GM23338 (cell line): ENCODE measurements around the gene ALDH1L2. TPM values are rescaled to one million over a fixed set of nuclear protein-coding genes. Genes with fewer than 3 reads are reported as not detected.

Experiments used
- ATAC-seq: fragments of 200-7000 bp; cut with Tn5 transposase; 3 replicates; pipeline ENCODE4 v1.9.1; 2020
- DNase-seq: peaks from one replicate; pipeline ENCODE4 v3.0.0-alpha.2; 2015; ENCODE audit warnings: low spot score
- H2AFZ ChIP-seq: fragments of 200-600 bp; sonication (generic); 2 replicates; pipeline ENCODE4 v1.8.0; 2016; ENCODE audit warnings: antibody characterized with exemption, mild to moderate bottlenecking, moderate library complexity
- H3F3A ChIP-seq: fragments of 200-600 bp; sonication (generic); replicated peaks from 2 replicates; pipeline ENCODE4 v1.8.0; 2017; ENCODE audit warnings: antibody characterized with exemption, mixed run types, low read depth
- H3K27ac ChIP-seq: fragments of 200-600 bp; sonication (generic); 2 replicates; pipeline ENCODE4 v1.6.1; 2016; ENCODE audit warnings: low read depth
- H3K27me3 ChIP-seq: fragments of 200-600 bp; sonication (generic); 2 replicates; pipeline ENCODE4 v1.8.0; 2016; ENCODE audit warnings: mild to moderate bottlenecking, mixed run types, moderate library complexity; ENCODE audit not compliant: insufficient read depth
- H3K36me3 ChIP-seq: fragments of 200-600 bp; sonication (generic); 2 replicates; pipeline ENCODE4 v1.8.0; 2016; ENCODE audit warnings: mild to moderate bottlenecking; ENCODE audit not compliant: insufficient read depth
- H3K4me1 ChIP-seq: fragments of 200-600 bp; sonication (generic); 2 replicates; pipeline ENCODE4 v1.8.0; 2016; ENCODE audit warnings: mild to moderate bottlenecking, moderate library complexity; ENCODE audit not compliant: insufficient read depth
- H3K4me2 ChIP-seq: fragments of 200-600 bp; sonication (generic); 2 replicates; pipeline ENCODE4 v1.7.1; 2017; ENCODE audit warnings: mixed run types
- H3K4me3 ChIP-seq: fragments of 200-600 bp; sonication (generic); 2 replicates; pipeline ENCODE4 v1.6.1; 2016; ENCODE audit warnings: mixed run types
- H3K79me2 ChIP-seq: fragments of 200-600 bp; sonication (generic); replicated peaks from 2 replicates; pipeline ENCODE4 v1.8.0; 2017; ENCODE audit warnings: mild to moderate bottlenecking; ENCODE audit not compliant: insufficient read depth
- H3K9me2 ChIP-seq: fragments of 200-600 bp; sonication (generic); 2 replicates; pipeline ENCODE4 v1.8.0; 2017; ENCODE audit not compliant: insufficient read depth
- H4K20me1 ChIP-seq: fragments of 200-600 bp; sonication (generic); replicated peaks from 2 replicates; pipeline ENCODE4 v1.8.0; 2017; ENCODE audit warnings: mild to moderate bottlenecking; ENCODE audit not compliant: insufficient read depth
- H3K27ac Mint-ChIP-seq: 2 replicates; pipeline ENCODE4 v1.8.0; 2020; ENCODE audit warnings: inconsistent platforms, mild to moderate bottlenecking, moderate library complexity, mixed read lengths
- H3K27me3 Mint-ChIP-seq: 3 replicates; pipeline ENCODE4 v1.8.0; 2022; ENCODE audit warnings: low read depth, mild to moderate bottlenecking, moderate library complexity, mixed read lengths, inconsistent platforms; ENCODE audit not compliant: insufficient read depth, poor library complexity
- H3K36me3 Mint-ChIP-seq: 3 replicates; pipeline ENCODE4 v1.8.0; 2021; ENCODE audit warnings: low read depth, mild to moderate bottlenecking, inconsistent platforms, moderate library complexity, mixed read lengths
- H3K4me1 Mint-ChIP-seq: 3 replicates; pipeline ENCODE4 v1.8.0; 2020; ENCODE audit warnings: mild to moderate bottlenecking, inconsistent platforms, mixed read lengths
- H3K4me3 Mint-ChIP-seq: 3 replicates; pipeline ENCODE4 v1.8.0; 2021; ENCODE audit warnings: moderate library complexity, mild to moderate bottlenecking, inconsistent platforms, mixed read lengths
- H3K9me3 Mint-ChIP-seq: 3 replicates; pipeline ENCODE4 v1.8.0; 2020; ENCODE audit warnings: moderate library complexity, mild to moderate bottlenecking, inconsistent platforms, mixed read lengths
- CREB1 ChIP-seq: fragments of 250-450 bp; sonication (Bioruptor Pico); IDR thresholded peaks from 2 replicates; pipeline ENCODE4 v1.5.0; 2020; ENCODE audit warnings: low read depth, mild to moderate bottlenecking, moderate library complexity
- EZH2phosphoT487 ChIP-seq: fragments of 200-600 bp; sonication (generic); IDR thresholded peaks from one replicate; pipeline ENCODE4 v1.8.1; 2018; ENCODE audit warnings: antibody characterized with exemption; ENCODE audit not compliant: unreplicated experiment
- NANOG ChIP-seq: IDR thresholded peaks from 2 replicates; pipeline ENCODE4 v1.6.1; 2016; ENCODE audit warnings: antibody characterized with exemption, borderline replicate concordance
- POLR2AphosphoS5 ChIP-seq: IDR thresholded peaks from 2 replicates; pipeline ENCODE4 v1.6.1; 2016; ENCODE audit warnings: antibody characterized with exemption, low read depth
- STAT1 ChIP-seq: IDR thresholded peaks from one replicate; pipeline ENCODE4 v1.6.1; 2016; ENCODE audit warnings: antibody characterized with exemption; ENCODE audit not compliant: unreplicated experiment
- ZNF114 ChIP-seq: fragments of 250-450 bp; sonication (Bioruptor Pico); IDR thresholded peaks from 2 replicates; pipeline ENCODE4 v1.5.0; 2020; ENCODE audit warnings: mild to moderate bottlenecking, moderate library complexity
- ZNF331 ChIP-seq: fragments of 250-450 bp; sonication (Bioruptor Pico); IDR thresholded peaks from 2 replicates; pipeline ENCODE4 v1.5.0; 2020; ENCODE audit warnings: low read depth, mild to moderate bottlenecking, moderate library complexity
- polyA plus RNA-seq: library from polyadenylated mRNA; unstranded; fragments of >200 nt; fragmentation: Nextera tagmentation; extraction: Ambion mirVana; gene quantifications from 2 replicates; pipeline ENCODE4 v1.2.1, GENCODE V29; 2016
- total RNA-seq: library from RNA; depleted of rRNA; stranded (reverse); fragments of >200 nt; shearing (Covaris generic); gene quantifications from 2 replicates; pipeline ENCODE4 v1.2.3, GENCODE V29; 2014
- TF ChIP-seq, protein P1 (sequence below), 2 experiments: fragments of 200-600 bp in 1 of 2; sonication (generic) in 1 of 2; conservative IDR thresholded peaks; 2 replicates each; pipeline versions ENCODE4 v1.5.1 to v1.6.1; 2016 to 2017; ENCODE audit warnings: antibody characterized with exemption in 2 of 2, low read depth in 2 of 2, mild to moderate bottlenecking in 2 of 2, moderate library complexity in 1 of 2
- TF ChIP-seq, protein P2 (sequence below): fragments of 250-450 bp; sonication (Bioruptor Pico); IDR thresholded peaks from 2 replicates; pipeline ENCODE4 v1.5.0; 2020; ENCODE audit warnings: mild to moderate bottlenecking, moderate library complexity

The ALDH1L2 gene
- total and polyA plus RNA-seq, 2 experiments from 2014 or later = 5.8 to 9.1 TPM

DNA sequence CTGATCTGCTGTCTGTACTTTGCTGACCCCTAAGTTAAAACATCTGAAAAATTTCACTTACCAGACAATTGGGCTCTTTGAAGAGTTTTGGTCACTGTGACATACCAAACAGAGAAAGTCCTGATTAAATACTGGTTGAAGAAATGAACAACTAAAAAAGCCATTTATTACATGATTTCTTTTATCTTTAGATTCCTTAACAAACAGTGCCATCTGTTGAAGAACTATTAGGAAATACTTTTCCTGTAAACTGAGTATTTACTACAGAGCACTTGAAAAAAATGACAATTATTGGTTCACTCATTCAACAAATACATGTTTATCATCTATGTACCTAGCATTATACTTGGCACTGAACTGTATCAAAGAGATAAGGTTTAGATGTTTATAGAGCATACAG is 16.7 kb upstream of the ALDH1L2 start:
- Mint-ChIP-seq H3K36me3 (peaks cover 19% of the 10 kb centered on the region; the same call in 2 of the 3 replicates), H3K4me3 (no peak overlapping the region), H3K27me3 (peaks cover 2% of the 10 kb centered on the region), H3K4me1 (peaks cover 7% of the 10 kb centered on the region; the same call in 2 of the 3 replicates), H3K9me3 (peaks cover 23% of the 10 kb centered on the region), H3K27ac (no peak overlapping the region)
- Histone ChIP-seq H4K20me1 (no peaks in the 10 kb centered on the region), H3K9me2 (no peaks in the 10 kb centered on the region), H3K79me2 (no peaks in the 10 kb centered on the region), H3K27ac (no peak overlapping the region), H3K4me3 (no peak overlapping the region), H3K4me2 (no peak overlapping the region), H3K4me1 (no peaks in the 10 kb centered on the region), H2AFZ (no peak overlapping the region), H3F3A (no peaks in the 10 kb centered on the region), H3K27me3 (no peaks in the 10 kb centered on the region), H3K36me3 (no peaks in the 10 kb centered on the region)
- no peak for DNase-seq
- TF ChIP-seq, protein P1, sequence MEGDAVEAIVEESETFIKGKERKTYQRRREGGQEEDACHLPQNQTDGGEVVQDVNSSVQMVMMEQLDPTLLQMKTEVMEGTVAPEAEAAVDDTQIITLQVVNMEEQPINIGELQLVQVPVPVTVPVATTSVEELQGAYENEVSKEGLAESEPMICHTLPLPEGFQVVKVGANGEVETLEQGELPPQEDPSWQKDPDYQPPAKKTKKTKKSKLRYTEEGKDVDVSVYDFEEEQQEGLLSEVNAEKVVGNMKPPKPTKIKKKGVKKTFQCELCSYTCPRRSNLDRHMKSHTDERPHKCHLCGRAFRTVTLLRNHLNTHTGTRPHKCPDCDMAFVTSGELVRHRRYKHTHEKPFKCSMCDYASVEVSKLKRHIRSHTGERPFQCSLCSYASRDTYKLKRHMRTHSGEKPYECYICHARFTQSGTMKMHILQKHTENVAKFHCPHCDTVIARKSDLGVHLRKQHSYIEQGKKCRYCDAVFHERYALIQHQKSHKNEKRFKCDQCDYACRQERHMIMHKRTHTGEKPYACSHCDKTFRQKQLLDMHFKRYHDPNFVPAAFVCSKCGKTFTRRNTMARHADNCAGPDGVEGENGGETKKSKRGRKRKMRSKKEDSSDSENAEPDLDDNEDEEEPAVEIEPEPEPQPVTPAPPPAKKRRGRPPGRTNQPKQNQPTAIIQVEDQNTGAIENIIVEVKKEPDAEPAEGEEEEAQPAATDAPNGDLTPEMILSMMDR (conservative IDR thresholded peaks at IDR 0.05; ENCODE audit: low read depth in 2 of 2) = peak in 1 of 2 experiments; percentile 38; a peak in 3 of 4 replicates
- TF ChIP-seq ZNF331 (CRISPR knock-in tag) = no peak
- no peak for ATAC-seq

DNA sequence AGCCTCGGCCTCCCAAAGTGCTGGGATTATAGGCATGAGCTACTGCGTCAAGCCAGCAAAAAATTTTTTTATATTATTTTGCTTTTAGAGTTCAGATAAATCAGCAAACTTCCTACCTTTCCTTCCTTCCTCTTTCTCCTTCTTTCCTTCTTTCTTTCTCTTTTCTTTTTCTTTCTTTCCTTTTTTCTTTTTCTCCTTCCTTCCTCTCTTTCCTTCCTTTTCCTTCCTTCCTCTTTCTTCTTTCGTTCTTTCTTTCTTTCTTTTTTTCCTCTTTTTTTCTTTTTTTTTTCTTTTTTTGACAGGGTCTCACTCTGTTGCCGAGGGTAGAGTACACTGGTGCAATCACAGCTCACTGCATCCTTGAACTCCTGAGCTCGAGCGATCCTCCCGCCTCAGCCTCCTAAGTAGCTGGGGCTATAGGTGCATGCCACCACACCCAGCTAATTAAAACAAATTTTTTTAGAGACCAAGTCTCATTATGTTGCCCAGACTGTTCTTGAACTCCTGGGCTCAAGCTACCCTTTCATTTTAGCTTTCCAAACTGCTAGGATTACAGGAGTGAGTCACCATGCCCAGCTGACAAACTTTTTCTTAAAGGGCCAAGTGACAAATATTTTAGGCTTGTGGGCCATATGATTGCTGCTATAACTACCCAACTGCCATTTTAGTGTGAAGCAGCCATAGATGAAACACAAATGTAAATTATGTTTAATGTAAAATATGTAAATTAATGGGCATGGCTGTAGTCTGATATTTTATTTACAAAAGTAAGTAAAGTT is 16.1 kb upstream of the ALDH1L2 start:
- Histone ChIP-seq H3K79me2 (no peaks in the 10 kb centered on the region), H3K27ac (no peak overlapping the region), H3F3A (no peaks in the 10 kb centered on the region), H3K9me2 (no peaks in the 10 kb centered on the region), H2AFZ (no peak overlapping the region), H3K4me3 (no peak overlapping the region), H3K4me1 (no peaks in the 10 kb centered on the region), H4K20me1 (no peaks in the 10 kb centered on the region), H3K4me2 (no peak overlapping the region), H3K27me3 (no peaks in the 10 kb centered on the region), H3K36me3 (no peaks in the 10 kb centered on the region)
- ATAC-seq (no peak), DNase-seq (no peak)
- Mint-ChIP-seq H3K27ac (no peak overlapping the region), H3K4me3 (no peak overlapping the region), H3K4me1 (peaks cover 7% of the 10 kb centered on the region; the same call in 2 of the 3 replicates), H3K9me3 (peaks cover 29% of the 10 kb centered on the region), H3K27me3 (peaks cover 2% of the 10 kb centered on the region), H3K36me3 (peaks cover 25% of the 10 kb centered on the region; the same call in 2 of the 3 replicates)
- TF ChIP-seq ZNF331 (CRISPR knock-in tag) (no peak), NANOG (no peak), ZNF114 (CRISPR knock-in tag) (no peak), EZH2phosphoT487 (no peak), CREB1 (CRISPR knock-in tag) (no peak), STAT1 (no peak), POLR2AphosphoS5 (no peak)
- TF ChIP-seq, protein P1 (conservative IDR thresholded peaks at IDR 0.05; ENCODE audit: low read depth in 2 of 2) = no peak
- TF ChIP-seq, protein P2, sequence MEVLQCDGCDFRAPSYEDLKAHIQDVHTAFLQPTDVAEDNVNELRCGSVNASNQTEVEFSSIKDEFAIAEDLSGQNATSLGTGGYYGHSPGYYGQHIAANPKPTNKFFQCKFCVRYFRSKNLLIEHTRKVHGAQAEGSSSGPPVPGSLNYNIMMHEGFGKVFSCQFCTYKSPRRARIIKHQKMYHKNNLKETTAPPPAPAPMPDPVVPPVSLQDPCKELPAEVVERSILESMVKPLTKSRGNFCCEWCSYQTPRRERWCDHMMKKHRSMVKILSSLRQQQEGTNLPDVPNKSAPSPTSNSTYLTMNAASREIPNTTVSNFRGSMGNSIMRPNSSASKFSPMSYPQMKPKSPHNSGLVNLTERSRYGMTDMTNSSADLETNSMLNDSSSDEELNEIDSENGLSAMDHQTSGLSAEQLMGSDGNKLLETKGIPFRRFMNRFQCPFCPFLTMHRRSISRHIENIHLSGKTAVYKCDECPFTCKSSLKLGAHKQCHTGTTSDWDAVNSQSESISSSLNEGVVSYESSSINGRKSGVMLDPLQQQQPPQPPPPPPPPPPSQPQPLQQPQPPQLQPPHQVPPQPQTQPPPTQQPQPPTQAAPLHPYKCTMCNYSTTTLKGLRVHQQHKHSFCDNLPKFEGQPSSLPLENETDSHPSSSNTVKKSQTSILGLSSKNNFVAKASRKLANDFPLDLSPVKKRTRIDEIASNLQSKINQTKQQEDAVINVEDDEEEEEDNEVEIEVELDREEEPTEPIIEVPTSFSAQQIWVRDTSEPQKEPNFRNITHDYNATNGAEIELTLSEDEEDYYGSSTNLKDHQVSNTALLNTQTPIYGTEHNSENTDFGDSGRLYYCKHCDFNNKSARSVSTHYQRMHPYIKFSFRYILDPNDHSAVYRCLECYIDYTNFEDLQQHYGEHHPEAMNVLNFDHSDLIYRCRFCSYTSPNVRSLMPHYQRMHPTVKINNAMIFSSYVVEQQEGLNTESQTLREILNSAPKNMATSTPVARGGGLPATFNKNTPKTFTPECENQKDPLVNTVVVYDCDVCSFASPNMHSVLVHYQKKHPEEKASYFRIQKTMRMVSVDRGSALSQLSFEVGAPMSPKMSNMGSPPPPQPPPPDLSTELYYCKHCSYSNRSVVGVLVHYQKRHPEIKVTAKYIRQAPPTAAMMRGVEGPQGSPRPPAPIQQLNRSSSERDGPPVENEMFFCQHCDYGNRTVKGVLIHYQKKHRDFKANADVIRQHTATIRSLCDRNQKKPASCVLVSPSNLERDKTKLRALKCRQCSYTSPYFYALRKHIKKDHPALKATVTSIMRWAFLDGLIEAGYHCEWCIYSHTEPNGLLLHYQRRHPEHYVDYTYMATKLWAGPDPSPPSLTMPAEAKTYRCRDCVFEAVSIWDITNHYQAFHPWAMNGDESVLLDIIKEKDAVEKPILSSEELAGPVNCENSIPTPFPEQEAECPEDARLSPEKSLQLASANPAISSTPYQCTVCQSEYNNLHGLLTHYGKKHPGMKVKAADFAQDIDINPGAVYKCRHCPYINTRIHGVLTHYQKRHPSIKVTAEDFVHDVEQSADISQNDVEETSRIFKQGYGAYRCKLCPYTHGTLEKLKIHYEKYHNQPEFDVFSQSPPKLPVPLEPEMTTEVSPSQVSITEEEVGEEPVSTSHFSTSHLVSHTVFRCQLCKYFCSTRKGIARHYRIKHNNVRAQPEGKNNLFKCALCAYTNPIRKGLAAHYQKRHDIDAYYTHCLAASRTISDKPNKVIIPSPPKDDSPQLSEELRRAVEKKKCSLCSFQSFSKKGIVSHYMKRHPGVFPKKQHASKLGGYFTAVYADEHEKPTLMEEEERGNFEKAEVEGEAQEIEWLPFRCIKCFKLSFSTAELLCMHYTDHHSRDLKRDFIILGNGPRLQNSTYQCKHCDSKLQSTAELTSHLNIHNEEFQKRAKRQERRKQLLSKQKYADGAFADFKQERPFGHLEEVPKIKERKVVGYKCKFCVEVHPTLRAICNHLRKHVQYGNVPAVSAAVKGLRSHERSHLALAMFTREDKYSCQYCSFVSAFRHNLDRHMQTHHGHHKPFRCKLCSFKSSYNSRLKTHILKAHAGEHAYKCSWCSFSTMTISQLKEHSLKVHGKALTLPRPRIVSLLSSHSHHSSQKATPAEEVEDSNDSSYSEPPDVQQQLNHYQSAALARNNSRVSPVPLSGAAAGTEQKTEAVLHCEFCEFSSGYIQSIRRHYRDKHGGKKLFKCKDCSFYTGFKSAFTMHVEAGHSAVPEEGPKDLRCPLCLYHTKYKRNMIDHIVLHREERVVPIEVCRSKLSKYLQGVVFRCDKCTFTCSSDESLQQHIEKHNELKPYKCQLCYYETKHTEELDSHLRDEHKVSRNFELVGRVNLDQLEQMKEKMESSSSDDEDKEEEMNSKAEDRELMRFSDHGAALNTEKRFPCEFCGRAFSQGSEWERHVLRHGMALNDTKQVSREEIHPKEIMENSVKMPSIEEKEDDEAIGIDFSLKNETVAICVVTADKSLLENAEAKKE = no peak
